CD4-positive, alpha-beta T cell treated with Interleukin-21 for 1 hour (primary cell): ENCODE results near the gene DCD.
"Not testable (repeated sequence)": the region's sequence is repeated elsewhere in the genome, so short reads cannot be mapped to it uniquely, and the experiment has no call there.

Experiments
- DNase-seq: peaks from one replicate; pipeline ENCODE4 v3.0.0-alpha.2; 2020

DCD gene, protein sequence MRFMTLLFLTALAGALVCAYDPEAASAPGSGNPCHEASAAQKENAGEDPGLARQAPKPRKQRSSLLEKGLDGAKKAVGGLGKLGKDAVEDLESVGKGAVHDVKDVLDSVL

DNA sequence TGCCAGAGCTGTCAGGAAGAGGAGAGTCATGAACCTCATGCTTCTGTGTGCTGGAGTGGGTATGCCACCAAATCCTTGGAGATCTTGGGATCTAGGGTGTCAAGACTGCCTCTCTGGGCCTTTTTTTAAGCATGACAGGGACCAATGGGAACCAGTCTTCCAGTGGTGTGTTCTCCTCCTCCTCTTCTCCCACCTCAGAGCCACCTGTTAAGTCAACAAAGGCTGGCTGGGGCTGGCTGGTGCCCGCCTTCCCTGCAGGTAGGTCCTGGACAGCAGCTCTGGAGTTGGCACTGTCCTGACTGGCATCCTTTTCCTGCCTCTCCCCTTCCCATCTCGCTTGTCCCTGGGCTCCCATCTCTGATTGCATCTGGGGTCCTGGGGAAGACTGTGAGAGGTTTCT, at the start of gene DCD:
Gene DCD, minus strand, starts transcription at position 101 of the 400 bp plus-strand sequence. Its CDS starts 62 bp downstream, at position 39.
- DNase-seq = no peak

DNA sequence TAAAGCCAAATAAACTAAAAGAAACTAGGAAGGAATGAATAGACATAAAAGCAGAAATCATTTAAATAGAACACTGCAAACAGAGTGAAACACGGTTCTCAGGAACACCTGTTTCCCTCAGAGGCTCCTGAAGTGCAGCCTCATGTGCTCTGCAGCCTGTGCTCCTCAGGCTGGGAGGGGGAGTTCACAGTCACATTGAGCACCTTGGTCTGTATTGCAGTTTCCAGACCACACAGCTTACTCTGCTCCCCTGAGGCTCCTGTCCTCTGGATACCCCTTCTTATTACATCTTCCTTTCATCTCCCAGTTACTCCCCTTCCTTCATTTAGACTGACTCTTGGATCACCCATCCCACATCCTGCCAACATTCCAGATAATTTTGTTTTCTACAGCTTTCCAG, 49.7 kb upstream of the DCD start:
- no peak for DNase-seq

DNA sequence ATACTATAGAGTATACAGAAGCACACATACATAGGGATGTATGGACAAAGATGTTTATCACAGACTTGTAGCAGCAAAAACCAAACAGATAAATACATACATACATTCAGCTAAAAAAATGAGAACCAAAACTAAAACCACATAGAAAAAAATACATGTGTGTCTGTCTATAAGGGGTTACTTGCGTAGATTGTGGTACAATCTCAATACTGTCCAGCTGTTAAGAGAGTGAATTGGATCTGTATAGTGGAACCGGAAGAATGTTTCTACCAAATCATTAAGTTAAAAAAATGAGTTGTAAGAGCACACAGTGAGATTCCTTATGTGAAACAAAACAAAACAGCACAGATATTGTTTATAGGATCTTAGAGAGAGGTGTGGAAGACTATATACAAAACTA, 44.2 kb upstream of the DCD start:
- DNase-seq = no peak

- DNase-seq = no peak
Measured at GRCh38 chr12:54689984-54690383, 41.8 kb upstream of the DCD start.

DNA sequence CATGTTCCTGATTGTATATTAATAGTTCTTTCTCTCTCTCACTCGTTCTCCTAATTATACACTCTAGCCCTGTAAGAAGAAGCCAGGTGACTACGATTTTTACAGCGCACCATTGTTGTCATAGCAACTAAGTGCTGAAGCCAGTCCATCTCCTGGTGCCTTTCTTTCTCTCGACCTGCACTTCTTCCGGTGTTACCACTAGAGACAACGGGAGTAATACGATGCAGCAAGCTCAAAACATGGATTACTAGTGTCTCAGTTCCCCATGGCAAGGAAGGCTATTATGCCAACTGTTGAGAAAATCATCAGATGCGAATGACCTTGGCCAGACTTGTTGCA, 40.8 kb upstream of the DCD start:
- no peak for DNase-seq

DNA sequence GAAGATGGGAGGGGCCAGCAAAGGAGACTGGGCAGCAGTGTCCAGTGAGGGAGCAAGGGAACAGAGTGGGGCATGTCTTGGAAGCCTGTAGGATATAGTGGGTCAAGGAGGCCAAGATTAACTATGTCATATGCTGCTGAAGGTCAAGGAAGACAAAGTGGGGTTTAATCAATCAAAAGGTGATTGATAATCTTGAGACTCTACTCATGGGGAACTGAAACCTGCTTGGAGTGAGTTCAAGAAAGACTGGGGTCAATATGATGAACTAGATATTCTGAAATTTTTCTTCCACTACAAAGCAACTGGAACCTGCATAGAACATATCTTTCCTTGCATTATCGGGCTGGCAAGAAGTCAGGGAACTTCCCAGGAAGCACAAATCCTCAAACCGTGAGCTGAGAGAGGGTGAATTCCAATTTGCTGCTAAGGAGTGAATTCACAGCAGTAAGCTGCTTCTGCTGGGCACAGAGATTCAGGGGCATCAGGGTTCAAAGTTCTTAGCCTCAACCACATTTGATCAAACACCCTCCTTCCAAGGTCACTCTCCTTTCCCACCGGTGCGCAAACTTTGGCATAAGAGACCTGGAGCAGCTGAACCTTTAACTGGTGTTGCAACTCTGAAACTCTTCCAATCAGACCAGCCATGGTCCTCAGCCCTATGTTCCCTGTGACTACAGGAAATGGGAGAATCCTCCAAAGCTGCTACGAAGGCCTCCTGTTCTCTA, 40.3 kb upstream of the DCD start:
- DNase-seq = no peak

DNA sequence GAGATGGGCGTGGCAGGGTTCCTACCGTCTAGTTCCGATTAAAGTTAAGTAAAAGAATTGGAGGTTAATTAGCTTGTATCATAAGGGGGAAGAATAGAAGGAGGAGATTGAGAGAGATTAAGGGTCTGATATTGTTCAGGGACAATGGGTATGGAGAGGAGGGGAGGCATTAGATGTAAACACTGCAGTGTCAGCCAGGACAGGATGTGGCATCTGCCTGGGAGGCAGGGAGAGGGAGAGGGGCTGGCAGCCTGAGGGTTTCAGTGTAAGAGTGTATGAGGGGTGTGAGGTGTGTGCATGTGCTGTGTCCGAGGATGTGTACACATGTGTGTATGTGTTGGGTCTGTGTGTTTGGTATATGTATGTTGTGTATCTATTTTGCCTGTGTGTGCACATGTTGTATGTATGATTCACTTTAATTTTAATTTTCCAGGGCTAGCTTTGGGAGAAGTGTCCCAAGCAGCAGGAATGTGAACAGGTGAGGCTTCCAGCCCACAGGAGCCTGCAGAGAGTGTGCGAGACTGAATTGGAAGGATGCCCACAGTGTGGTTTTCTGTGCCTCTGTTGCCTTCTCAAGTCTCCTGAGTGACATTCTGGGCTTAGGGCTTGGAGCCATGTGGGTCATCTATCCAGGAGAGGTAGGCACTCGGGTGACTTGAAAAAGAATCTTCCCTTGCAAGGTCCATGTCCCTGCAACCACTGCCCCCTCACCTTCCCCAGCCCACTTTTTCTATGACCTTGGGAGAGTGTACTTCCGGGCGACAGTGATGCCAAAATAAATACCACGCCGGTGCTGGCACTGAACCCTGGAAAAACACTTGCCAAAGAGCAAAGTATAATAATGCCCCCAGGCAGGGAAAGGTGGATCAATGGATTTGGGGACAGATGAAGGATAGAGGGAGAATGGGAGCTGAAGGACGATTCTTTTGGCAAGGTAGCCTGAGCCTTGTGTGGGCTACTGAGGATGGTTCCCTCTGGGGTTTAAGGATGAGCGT, 36.8 kb upstream of the DCD start:
- DNase-seq = no peak

- DNase-seq = no peak
Measured at GRCh38 chr12:54683398-54683797, 35.2 kb upstream of the DCD start.

- no peak for DNase-seq
Measured at GRCh38 chr12:54682674-54683073, 34.5 kb upstream of the DCD start.

DNA sequence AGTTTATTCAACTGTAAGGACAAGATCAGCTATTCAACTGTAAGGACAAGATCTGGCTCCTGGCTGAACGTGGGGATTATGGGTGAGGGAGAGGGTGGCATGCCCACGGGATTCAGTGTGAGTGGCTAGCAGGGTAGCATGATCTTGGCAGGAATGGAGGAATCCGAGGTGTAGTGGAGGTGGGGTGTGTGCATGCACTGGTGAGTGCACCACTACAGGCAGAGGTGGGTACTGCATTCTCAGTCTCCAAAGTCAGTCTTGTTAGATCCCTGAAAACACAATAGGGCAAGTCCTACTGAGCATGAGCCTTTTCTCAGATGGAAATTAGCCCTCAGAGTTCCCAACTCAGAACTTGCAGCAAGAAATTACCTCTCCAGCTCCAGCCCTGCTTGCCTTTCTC, 32.2 kb upstream of the DCD start:
- peak; percentile 9 for DNase-seq

- DNase-seq = no peak
Measured at GRCh38 chr12:54678131-54678530, 30.0 kb upstream of the DCD start.

GRCh38 chr12:54667945-54668344, 19.8 kb upstream of the DCD start:
- DNase-seq = no peak

- DNase-seq = no peak
Measured at GRCh38 chr12:54666008-54666407, 17.8 kb upstream of the DCD start.

- DNase-seq = not testable (repeated sequence)
Measured at GRCh38 chr12:54665022-54665635, 17.0 kb upstream of the DCD start.

DNA sequence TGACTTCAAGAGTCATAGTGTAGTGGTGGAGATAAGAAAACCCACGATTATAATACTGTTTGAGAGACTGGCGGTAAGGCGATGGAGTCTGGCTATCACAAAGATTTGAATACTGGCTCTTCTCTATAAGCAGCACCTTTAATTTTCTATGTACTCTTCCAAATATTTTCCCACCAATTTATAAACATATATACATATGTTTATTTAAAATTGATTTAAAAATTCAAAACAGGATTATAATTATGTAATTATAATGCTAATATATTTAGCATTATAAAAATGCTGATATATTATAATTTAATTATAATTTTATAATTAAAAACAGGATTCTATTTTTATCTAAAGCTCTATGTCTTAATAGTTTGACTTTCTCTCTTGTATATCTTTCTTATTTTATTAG, 15.4 kb upstream of the DCD start:
- DNase-seq = no peak

GRCh38 chr12:54662026-54662425, 13.9 kb upstream of the DCD start:
- no peak for DNase-seq

DNA sequence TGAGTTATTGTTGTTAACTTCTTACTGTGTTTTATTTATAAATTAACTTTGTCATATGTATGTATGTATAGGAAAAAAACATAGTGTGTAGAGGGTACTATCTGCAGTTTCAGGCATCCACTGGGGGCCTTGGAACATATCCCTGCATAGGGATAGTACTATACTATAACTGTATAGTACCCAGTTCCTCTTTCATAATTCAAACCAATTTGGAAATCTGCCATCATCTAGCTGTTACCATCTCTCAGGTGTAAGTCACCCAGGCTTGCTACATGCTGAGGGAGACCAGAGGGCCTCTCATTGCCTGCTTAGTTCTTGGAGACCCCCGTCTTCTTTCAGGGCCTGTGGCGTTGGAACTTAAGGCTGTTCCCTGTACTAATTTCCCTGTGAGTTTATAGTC, 12.9 kb upstream of the DCD start:
- no peak for DNase-seq

GRCh38 chr12:54660320-54660962, 12.3 kb upstream of the DCD start:
- no peak for DNase-seq

- peak; percentile 39 for DNase-seq
Measured at GRCh38 chr12:54658306-54659264, 10.4 kb upstream of the DCD start.

GRCh38 chr12:54657105-54657607, 9.0 kb upstream of the DCD start:
- no peak for DNase-seq

GRCh38 chr12:54654926-54655325, 6.8 kb upstream of the DCD start:
- no peak for DNase-seq

GRCh38 chr12:54653025-54653424, 4.9 kb upstream of the DCD start:
- DNase-seq = no peak
